PFSK-1 (cell line): Measurements from ENCODE around the gene FRMD3.

Experiments used
- FOXP2 ChIP-seq: optimal IDR thresholded peaks from 2 replicates; pipeline ENCODE3; 2011; ENCODE audit warnings: borderline replicate concordance, control low read depth, inconsistent platforms; ENCODE audit not compliant: insufficient read depth; ENCODE audit errors: extremely low read length, extremely low read depth
- POLR2AphosphoS5 ChIP-seq: IDR thresholded peaks from 2 replicates; pipeline ENCODE4 v1.6.1; 2012; ENCODE audit warnings: low read depth, mild to moderate bottlenecking, control low read depth, low read length, moderate library complexity
- SIN3A ChIP-seq: IDR thresholded peaks from 2 replicates; pipeline ENCODE4 v1.6.1; 2012; ENCODE audit warnings: mild to moderate bottlenecking, low read length, moderate library complexity, borderline replicate concordance; ENCODE audit not compliant: insufficient read depth
- TAF1 ChIP-seq: IDR thresholded peaks from 2 replicates; pipeline ENCODE4 v1.6.1; 2012; ENCODE audit warnings: low read length, control low read depth, borderline replicate concordance; ENCODE audit not compliant: insufficient read depth
- TF ChIP-seq, protein P1 (sequence below), 2 experiments: IDR thresholded peaks; 2 replicates each; pipeline versions ENCODE4 v1.6.1 to v1.8.0; 2011 to 2012; ENCODE audit warnings: low read depth in 2 of 2, low read length in 2 of 2, control low read depth in 1 of 2, inconsistent platforms in 1 of 2, mild to moderate bottlenecking in 1 of 2, moderate library complexity in 1 of 2; ENCODE audit not compliant: insufficient read depth in 1 of 2

Gene FRMD3

GRCh38 chr9:83396342-83396741 lies 141.9 kb downstream of the FRMD3 start:
- no peak for TF ChIP-seq FOXP2
- no peak for TF ChIP-seq TAF1
- TF ChIP-seq, protein P1, sequence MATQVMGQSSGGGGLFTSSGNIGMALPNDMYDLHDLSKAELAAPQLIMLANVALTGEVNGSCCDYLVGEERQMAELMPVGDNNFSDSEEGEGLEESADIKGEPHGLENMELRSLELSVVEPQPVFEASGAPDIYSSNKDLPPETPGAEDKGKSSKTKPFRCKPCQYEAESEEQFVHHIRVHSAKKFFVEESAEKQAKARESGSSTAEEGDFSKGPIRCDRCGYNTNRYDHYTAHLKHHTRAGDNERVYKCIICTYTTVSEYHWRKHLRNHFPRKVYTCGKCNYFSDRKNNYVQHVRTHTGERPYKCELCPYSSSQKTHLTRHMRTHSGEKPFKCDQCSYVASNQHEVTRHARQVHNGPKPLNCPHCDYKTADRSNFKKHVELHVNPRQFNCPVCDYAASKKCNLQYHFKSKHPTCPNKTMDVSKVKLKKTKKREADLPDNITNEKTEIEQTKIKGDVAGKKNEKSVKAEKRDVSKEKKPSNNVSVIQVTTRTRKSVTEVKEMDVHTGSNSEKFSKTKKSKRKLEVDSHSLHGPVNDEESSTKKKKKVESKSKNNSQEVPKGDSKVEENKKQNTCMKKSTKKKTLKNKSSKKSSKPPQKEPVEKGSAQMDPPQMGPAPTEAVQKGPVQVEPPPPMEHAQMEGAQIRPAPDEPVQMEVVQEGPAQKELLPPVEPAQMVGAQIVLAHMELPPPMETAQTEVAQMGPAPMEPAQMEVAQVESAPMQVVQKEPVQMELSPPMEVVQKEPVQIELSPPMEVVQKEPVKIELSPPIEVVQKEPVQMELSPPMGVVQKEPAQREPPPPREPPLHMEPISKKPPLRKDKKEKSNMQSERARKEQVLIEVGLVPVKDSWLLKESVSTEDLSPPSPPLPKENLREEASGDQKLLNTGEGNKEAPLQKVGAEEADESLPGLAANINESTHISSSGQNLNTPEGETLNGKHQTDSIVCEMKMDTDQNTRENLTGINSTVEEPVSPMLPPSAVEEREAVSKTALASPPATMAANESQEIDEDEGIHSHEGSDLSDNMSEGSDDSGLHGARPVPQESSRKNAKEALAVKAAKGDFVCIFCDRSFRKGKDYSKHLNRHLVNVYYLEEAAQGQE (IDR thresholded peaks at IDR 0.05; ENCODE audit: insufficient read depth in 1 of 2, low read depth in 2 of 2, low read length in 2 of 2) = no peak
- TF ChIP-seq POLR2AphosphoS5 = no peak
- no peak for TF ChIP-seq SIN3A

DNA sequence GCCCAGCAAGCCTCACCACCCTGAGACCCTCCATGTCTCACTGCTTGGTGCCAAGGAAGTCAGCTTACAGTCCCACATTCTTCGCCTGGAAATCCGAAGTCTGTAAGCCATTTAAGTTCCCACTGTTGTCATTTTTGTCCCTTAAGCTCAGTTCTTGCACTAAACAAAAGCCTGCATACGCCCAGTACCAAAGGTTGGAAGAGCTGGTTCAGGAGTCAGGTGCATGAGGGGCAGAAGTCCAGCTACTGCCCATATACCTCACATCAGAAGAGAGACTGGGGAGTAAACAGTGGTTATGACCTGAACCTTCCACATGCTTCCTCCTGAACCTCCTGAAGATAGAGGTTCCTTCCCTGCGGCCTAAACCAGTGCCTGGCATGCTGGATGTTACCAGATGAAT lies 146.0 kb downstream of the FRMD3 start:
- TF ChIP-seq FOXP2 (no peak), POLR2AphosphoS5 (no peak), TAF1 (no peak), SIN3A (no peak)
- TF ChIP-seq, protein P1 (IDR thresholded peaks at IDR 0.05; ENCODE audit: insufficient read depth in 1 of 2, low read depth in 2 of 2, low read length in 2 of 2) = no peak

- no peak for TF ChIP-seq POLR2AphosphoS5
- no peak for TF ChIP-seq TAF1
- no peak for TF ChIP-seq SIN3A
- TF ChIP-seq, protein P1 (IDR thresholded peaks at IDR 0.05; ENCODE audit: insufficient read depth in 1 of 2, low read depth in 2 of 2, low read length in 2 of 2) = no peak
- TF ChIP-seq FOXP2 = no peak
Observed at GRCh38 chr9:83388346-83388745, 149.9 kb downstream of the FRMD3 start.

GRCh38 chr9:83387401-83388185 lies 150.6 kb downstream of the FRMD3 start:
- TF ChIP-seq, protein P1 (IDR thresholded peaks at IDR 0.05; ENCODE audit: insufficient read depth in 1 of 2, low read depth in 2 of 2, low read length in 2 of 2) = no peak
- TF ChIP-seq SIN3A = no peak
- no peak for TF ChIP-seq POLR2AphosphoS5
- TF ChIP-seq TAF1 = no peak
- no peak for TF ChIP-seq FOXP2

DNA sequence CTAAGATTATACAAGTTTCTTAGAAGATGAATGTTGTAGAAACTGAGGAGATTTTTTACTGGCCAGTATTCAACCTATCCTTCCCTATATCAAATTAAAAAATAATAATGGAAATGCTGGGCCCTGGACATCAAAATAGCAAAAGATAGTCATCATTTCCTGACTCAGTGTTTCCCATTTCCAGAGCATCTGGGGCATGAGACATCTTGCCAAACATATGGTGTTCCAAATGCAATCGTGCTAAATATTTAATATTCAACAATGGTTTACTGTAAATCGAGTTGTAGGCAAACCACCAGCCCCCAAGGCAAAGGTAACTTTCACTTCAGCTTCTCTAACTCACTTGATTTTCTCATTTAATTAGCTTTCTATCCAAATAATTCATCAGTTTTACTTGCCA lies 152.9 kb downstream of the FRMD3 start:
- TF ChIP-seq SIN3A (no peak), TAF1 (no peak), POLR2AphosphoS5 (no peak), FOXP2 (no peak)
- TF ChIP-seq, protein P1 (IDR thresholded peaks at IDR 0.05; ENCODE audit: insufficient read depth in 1 of 2, low read depth in 2 of 2, low read length in 2 of 2) = no peak
